ENCODE data around the gene CLRN1.

DNA sequence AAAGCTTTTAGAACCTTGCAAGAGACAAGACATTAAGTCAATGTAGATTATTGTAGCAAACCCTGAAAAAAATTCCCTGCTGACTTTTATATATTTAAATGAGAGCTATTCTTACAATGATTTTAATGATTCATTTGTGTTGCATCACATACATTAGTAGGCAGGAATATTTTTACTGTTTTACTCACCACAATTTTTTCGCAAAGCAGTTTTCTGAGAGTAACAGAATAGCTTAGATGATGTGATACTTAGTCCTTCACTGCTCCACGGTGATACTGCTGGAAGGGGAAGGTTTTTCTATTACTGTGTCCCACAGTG lies 43.9 kb upstream of the CLRN1 start:
- TF ChIP-seq ZNF274 (IDR thresholded peaks at IDR 0.05; ENCODE audit: low read depth, low read length) (no peak), YY1 (IDR thresholded peaks at IDR 0.05; ENCODE audit: insufficient read depth, insufficient read length) (no peak)

All from NT2/D1 (cell line).